ENCODE data around the gene DGLUCY. TPM values are rescaled to one million over a fixed set of nuclear protein-coding genes. Genes with fewer than 3 reads are reported as not detected.

DGLUCY gene
- polyA plus RNA-seq, 1 experiment: 22.1 TPM

- POLR2A ChIA-PET: interaction anchor here (1.5 kb wide), 1 partner anchor 14 kb away, joined by 3 read pairs; the partner anchor contains the start of gene GPR68
- DNase-seq (ENCODE audit: low read depth, low spot score): no peak
- H3K27ac ChIP-seq (ENCODE audit: low read depth, low read length): no peak overlapping the region
Observed at GRCh38 chr14:91258876-91259275, 145.0 kb downstream of the DGLUCY start.

DNA sequence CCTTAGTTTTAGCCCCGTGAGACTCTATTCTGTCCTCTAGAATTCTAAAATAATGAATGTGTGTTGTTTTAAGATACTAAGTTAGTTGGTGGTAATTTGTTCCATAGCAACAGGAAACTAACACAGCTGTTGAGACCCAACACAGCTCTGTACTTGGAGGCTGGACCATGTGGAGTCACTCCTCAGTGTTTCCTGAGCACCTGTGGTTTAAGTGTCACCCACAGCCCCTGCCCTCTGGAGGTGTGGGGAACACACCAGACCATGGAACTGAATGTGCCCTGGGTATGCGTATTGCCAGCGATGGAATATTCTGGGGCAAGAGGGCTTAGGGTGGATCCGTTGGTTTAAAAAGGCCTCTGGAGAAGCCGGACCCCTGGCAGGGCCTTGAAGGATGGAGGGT lies 147.2 kb downstream of the DGLUCY start:
- Histone ChIP-seq H3K27me3 (ENCODE audit: control insufficient read depth, insufficient read depth, low read length) (peaks cover 23% of the 10 kb centered on the region), H3K27ac (ENCODE audit: low read depth, low read length) (no peak overlapping the region), H3K9me3 (ENCODE audit: control insufficient read depth, insufficient read depth, low read length) (no peaks in the 10 kb centered on the region), H3K4me3 (ENCODE audit: low read depth, low read length) (no peak overlapping the region)
- ChIA-PET CTCF (no interaction called here), POLR2A (no interaction called here)
- TF ChIP-seq, protein P1, sequence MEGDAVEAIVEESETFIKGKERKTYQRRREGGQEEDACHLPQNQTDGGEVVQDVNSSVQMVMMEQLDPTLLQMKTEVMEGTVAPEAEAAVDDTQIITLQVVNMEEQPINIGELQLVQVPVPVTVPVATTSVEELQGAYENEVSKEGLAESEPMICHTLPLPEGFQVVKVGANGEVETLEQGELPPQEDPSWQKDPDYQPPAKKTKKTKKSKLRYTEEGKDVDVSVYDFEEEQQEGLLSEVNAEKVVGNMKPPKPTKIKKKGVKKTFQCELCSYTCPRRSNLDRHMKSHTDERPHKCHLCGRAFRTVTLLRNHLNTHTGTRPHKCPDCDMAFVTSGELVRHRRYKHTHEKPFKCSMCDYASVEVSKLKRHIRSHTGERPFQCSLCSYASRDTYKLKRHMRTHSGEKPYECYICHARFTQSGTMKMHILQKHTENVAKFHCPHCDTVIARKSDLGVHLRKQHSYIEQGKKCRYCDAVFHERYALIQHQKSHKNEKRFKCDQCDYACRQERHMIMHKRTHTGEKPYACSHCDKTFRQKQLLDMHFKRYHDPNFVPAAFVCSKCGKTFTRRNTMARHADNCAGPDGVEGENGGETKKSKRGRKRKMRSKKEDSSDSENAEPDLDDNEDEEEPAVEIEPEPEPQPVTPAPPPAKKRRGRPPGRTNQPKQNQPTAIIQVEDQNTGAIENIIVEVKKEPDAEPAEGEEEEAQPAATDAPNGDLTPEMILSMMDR (IDR thresholded peaks at IDR 0.05; ENCODE audit: low read depth, low read length): no peak
- no peak for DNase-seq (ENCODE audit: low read depth, low spot score)

More at GRCh38 chr14:91258876-91259275, 145.0 kb downstream of the DGLUCY start:
- Histone ChIP-seq H3K4me3 (ENCODE audit: low read depth, low read length) (no peak overlapping the region), H3K9me3 (ENCODE audit: control insufficient read depth, insufficient read depth, low read length) (no peaks in the 10 kb centered on the region), H3K27me3 (ENCODE audit: control insufficient read depth, insufficient read depth, low read length) (peaks cover 14% of the 10 kb centered on the region)
- CTCF ChIA-PET: interaction anchor here (2.7 kb wide), 1 partner anchor 27 kb away, joined by 9 read pairs; no protein-coding TSS in a partner anchor
- TF ChIP-seq, protein P1 (IDR thresholded peaks at IDR 0.05; ENCODE audit: low read depth, low read length): no peak

DNA sequence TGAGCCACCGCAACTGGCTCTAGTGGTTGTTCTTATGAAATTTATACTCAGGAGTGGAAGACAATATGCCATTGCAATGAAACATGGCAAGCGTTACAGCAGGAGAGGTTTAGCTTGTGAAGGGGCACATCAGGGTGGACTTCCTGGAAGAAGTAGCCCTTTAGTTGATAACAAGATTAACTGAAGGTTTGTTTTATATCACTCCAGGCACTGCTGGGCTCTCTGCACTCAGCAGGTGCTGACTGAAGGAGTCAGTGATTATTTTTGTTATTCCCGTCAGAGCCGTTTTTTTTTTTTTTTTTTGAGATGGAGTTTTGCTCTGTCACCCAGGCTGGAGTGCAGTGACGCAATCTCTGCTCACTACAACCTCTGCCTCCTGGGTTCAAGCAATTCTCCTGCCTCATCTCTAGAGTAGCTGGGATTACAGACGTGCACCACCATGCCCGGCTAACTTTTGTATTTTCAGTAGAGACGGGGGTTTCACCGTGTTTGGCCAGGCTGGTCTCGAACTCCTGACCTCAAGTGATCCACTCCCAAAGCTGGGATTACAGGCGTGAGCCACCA lies 148.2 kb downstream of the DGLUCY start:
- Histone ChIP-seq H3K27ac (ENCODE audit: low read depth, low read length) (no peak overlapping the region), H3K4me3 (ENCODE audit: low read depth, low read length) (no peak overlapping the region), H3K9me3 (ENCODE audit: control insufficient read depth, insufficient read depth, low read length) (no peaks in the 10 kb centered on the region), H3K27me3 (ENCODE audit: control insufficient read depth, insufficient read depth, low read length) (peaks cover 23% of the 10 kb centered on the region)
- TF ChIP-seq, protein P1 (IDR thresholded peaks at IDR 0.05; ENCODE audit: low read depth, low read length): no peak
- no peak for DNase-seq (ENCODE audit: low read depth, low spot score)
- POLR2A ChIA-PET: no interaction called here
- CTCF ChIA-PET: interaction anchor here (1.1 kb wide), 1 partner anchor 89 kb away, joined by 3 read pairs; no protein-coding TSS in a partner anchor

DNA sequence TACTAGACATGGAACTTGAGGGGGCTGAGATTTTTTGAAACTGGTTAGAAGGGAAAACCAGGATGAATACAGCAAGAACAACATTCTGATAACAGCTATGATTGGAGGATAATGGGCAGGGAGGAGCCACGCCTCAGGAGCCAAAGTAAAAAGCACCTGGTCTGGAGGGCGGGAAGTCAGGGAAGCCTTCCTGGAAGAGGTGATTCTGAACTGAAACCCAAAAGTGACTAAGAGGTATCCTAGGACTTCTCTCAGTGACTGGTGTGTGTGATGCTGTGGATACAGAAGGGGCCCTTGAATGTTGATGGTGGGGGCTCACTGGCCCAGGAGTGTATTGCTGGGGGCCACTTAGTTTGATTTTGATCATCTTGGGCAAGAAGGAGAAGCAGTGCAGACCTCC lies 149.5 kb downstream of the DGLUCY start:
- TF ChIP-seq, protein P1 (IDR thresholded peaks at IDR 0.05; ENCODE audit: low read depth, low read length): no peak
- CTCF ChIA-PET: interaction anchor here (0.5 to 0.6 kb wide), 2 partner anchors 78 to 413 kb away, joined by 3 read pairs; no protein-coding TSS in a partner anchor
- H3K27ac ChIP-seq (ENCODE audit: low read depth, low read length): no peak overlapping the region
- peaks cover 15% of the 10 kb centered on the region for H3K27me3 ChIP-seq (ENCODE audit: control insufficient read depth, insufficient read depth, low read length)
- H3K9me3 ChIP-seq (ENCODE audit: control insufficient read depth, insufficient read depth, low read length): no peaks in the 10 kb centered on the region
- POLR2A ChIA-PET: no interaction called here
- DNase-seq (ENCODE audit: low read depth, low spot score): no peak
- H3K4me3 ChIP-seq (ENCODE audit: low read depth, low read length): no peak overlapping the region
